SK-N-SH (cell line): ENCODE data around the gene SPOP. TPM values are rescaled to one million over a fixed set of nuclear protein-coding genes. Genes with fewer than 3 reads are reported as not detected.

ENCODE experiments used
- CTCF ChIA-PET: fragments of 300-600, 350-600 bp; formaldehyde crosslinking; extraction: SDS; loops from one replicate; lab custom pipeline; 2021; lab: Yijun Ruan, JAX
- POLR2A ChIA-PET: fragments of 350-600 bp; sonication (Branson Sonifier 250); formaldehyde crosslinking; extraction: SDS; loops from one replicate; lab custom pipeline; 2020; ENCODE audit warnings: antibody characterized with exemption, inconsistent platforms; lab: Yijun Ruan, JAX
- DNase-seq: peaks from one replicate; pipeline ENCODE4 v3.0.0; 2012
- H2AFZ ChIP-seq: fragments of 200-600 bp; sonication (generic); 2 replicates; pipeline ENCODE4 v1.8.1; 2016; ENCODE audit warnings: antibody characterized with exemption, mild to moderate bottlenecking, low read depth
- H3F3A ChIP-seq: fragments of 200-600 bp; sonication (generic); replicated peaks from 2 replicates; pipeline ENCODE3; 2016; ENCODE audit warnings: antibody characterized with exemption, mild to moderate bottlenecking; ENCODE audit not compliant: insufficient read depth
- H3K27ac ChIP-seq, 2 experiments: fragments of 200-500 bp in 1 of 2; fragments of 200-600 bp in 1 of 2; sonication (Bioruptor generic) in 1 of 2; sonication (generic), shearing (Covaris generic) in 1 of 2; 2 replicates each; pipeline versions ENCODE4 v1.5.1 to v1.6.1; 2014 to 2016; ENCODE audit warnings: low read depth in 2 of 2, inconsistent platforms in 1 of 2, low read length in 1 of 2, mild to moderate bottlenecking in 1 of 2, mixed read lengths in 1 of 2
- H3K27me3 ChIP-seq: fragments of 200-600 bp; sonication (generic), shearing (Covaris generic); 2 replicates; pipeline ENCODE4 v1.6.1; 2016; ENCODE audit warnings: mixed run types; ENCODE audit not compliant: insufficient read depth
- H3K36me3 ChIP-seq, 2 experiments: fragments of 200-500 bp in 1 of 2; fragments of 200-600 bp in 1 of 2; sonication (Bioruptor generic) in 1 of 2; sonication (generic) in 1 of 2; replicated peaks in 1 of 2; 2 replicates each; pipeline versions ENCODE3 to v1.5.1; 2014 to 2016; ENCODE audit warnings: low read length in 1 of 2, mild to moderate bottlenecking in 1 of 2; ENCODE audit not compliant: insufficient read depth in 2 of 2, control insufficient read depth in 1 of 2
- H3K4me1 ChIP-seq, 2 experiments: fragments of 200-500 bp in 1 of 2; fragments of 200-600 bp in 1 of 2; sonication (Bioruptor generic) in 1 of 2; sonication (generic), shearing (Covaris generic) in 1 of 2; 2 replicates each; pipeline versions ENCODE4 v1.5.1 to v1.6.1; 2014 to 2016; ENCODE audit warnings: low read depth in 1 of 2, low read length in 1 of 2, mixed run types in 1 of 2; ENCODE audit not compliant: insufficient read depth in 2 of 2, control insufficient read depth in 1 of 2
- H3K4me2 ChIP-seq: fragments of 200-600 bp; sonication (generic), shearing (Covaris generic); 2 replicates; pipeline ENCODE4 v1.6.1; 2017; ENCODE audit warnings: mixed run types
- H3K4me3 ChIP-seq, 2 experiments: fragments of 200-500 bp in 1 of 2; fragments of 200-600 bp in 1 of 2; sonication (Bioruptor generic) in 1 of 2; sonication (generic), shearing (Covaris generic) in 1 of 2; 2 replicates each; pipeline versions ENCODE4 v1.5.1 to v1.8.1; 2014 to 2016; ENCODE audit warnings: low read depth in 2 of 2, inconsistent platforms in 1 of 2, low read length in 1 of 2, mild to moderate bottlenecking in 1 of 2, mixed read lengths in 1 of 2, moderate library complexity in 1 of 2
- H3K79me2 ChIP-seq: fragments of 200-600 bp; sonication (generic); 2 replicates; pipeline ENCODE4 v1.8.1; 2017; ENCODE audit warnings: mild to moderate bottlenecking; ENCODE audit not compliant: insufficient read depth
- H3K9ac ChIP-seq: fragments of 200-600 bp; sonication (generic); 2 replicates; pipeline ENCODE4 v1.6.1; 2017; ENCODE audit warnings: mixed run types
- H3K9me2 ChIP-seq: fragments of 200-600 bp; sonication (generic); 2 replicates; pipeline ENCODE4 v1.6.1; 2017; ENCODE audit warnings: mixed run types
- H3K9me3 ChIP-seq: fragments of 200-600 bp; sonication (generic); 2 replicates; pipeline ENCODE4 v1.6.1; 2017; ENCODE audit warnings: mixed run types, mild to moderate bottlenecking, moderate library complexity
- H4K20me1 ChIP-seq: fragments of 200-600 bp; sonication (generic); 2 replicates; pipeline ENCODE4 v1.6.1; 2017; ENCODE audit warnings: mild to moderate bottlenecking, mixed run types; ENCODE audit not compliant: insufficient read depth
- CHD2 ChIP-seq: fragments of 150-350 bp; IDR thresholded peaks from 2 replicates; pipeline ENCODE4 v1.6.1; 2018; ENCODE audit warnings: low read length; ENCODE audit not compliant: partially characterized antibody
- EZH2phosphoT487 ChIP-seq: fragments of 200-600 bp; sonication (generic); IDR thresholded peaks from 2 replicates; pipeline ENCODE4 v1.6.1; 2017; ENCODE audit warnings: low read depth, mixed run types, mild to moderate bottlenecking, antibody characterized with exemption, moderate library complexity, borderline replicate concordance
- FOSL2 ChIP-seq: IDR thresholded peaks from 2 replicates; pipeline ENCODE4 v1.4.0; 2012; ENCODE audit warnings: low read depth, mild to moderate bottlenecking, moderate library complexity, borderline replicate concordance
- FOXJ3 ChIP-seq: sonication (generic); formaldehyde crosslinking; IDR thresholded peaks from 2 replicates; pipeline ENCODE4 v1.5.1; 2020; ENCODE audit warnings: mild to moderate bottlenecking, missing genetic modification reagents
- FOXM1 ChIP-seq: IDR thresholded peaks from 2 replicates; pipeline ENCODE4 v1.4.0; 2012; ENCODE audit warnings: low read depth, mild to moderate bottlenecking
- GATA2 ChIP-seq: sonication (generic); formaldehyde crosslinking; IDR thresholded peaks from 2 replicates; pipeline ENCODE4 v1.5.0; 2020; ENCODE audit warnings: mild to moderate bottlenecking, missing genetic modification reagents
- IRF3 ChIP-seq: fragments of 150-350 bp; IDR thresholded peaks from 2 replicates; pipeline ENCODE4 v1.6.1; 2016; ENCODE audit warnings: mild to moderate bottlenecking, low read depth, low read length
- MAX ChIP-seq: IDR thresholded peaks from 2 replicates; pipeline ENCODE4 v1.4.0; 2012; ENCODE audit warnings: low read depth
- MEF2A ChIP-seq: IDR thresholded peaks from 2 replicates; pipeline ENCODE4 v1.4.0; 2012; ENCODE audit warnings: low read depth, borderline replicate concordance
- PBX3 ChIP-seq: IDR thresholded peaks from 2 replicates; pipeline ENCODE4; 2012
- POLR2AphosphoS5 ChIP-seq: IDR thresholded peaks from 2 replicates; pipeline ENCODE4 v1.6.1; 2012; ENCODE audit warnings: low read depth, low read length
- REST ChIP-seq: IDR thresholded peaks from 2 replicates; pipeline ENCODE4 v1.6.1; 2012; ENCODE audit warnings: mild to moderate bottlenecking, low read depth, low read length, moderate library complexity
- SIN3A ChIP-seq: IDR thresholded peaks from 2 replicates; pipeline ENCODE4 v1.6.1; 2012; ENCODE audit warnings: low read depth, mild to moderate bottlenecking, low read length, moderate library complexity, borderline replicate concordance
- TAF1 ChIP-seq: IDR thresholded peaks from 2 replicates; pipeline ENCODE4 v1.6.1; 2012; ENCODE audit warnings: low read depth, mild to moderate bottlenecking, low read length, moderate library complexity, borderline replicate concordance
- USF2 ChIP-seq: fragments of 150-350 bp; IDR thresholded peaks from 2 replicates; pipeline ENCODE4 v1.6.1; 2017; ENCODE audit warnings: antibody characterized with exemption, low read length, low read depth, borderline replicate concordance
- WGBS: methylation state at CpG from one replicate; pipeline ENCODE4 v1.1.6; 2017; ENCODE audit warnings: low lambda C conversion rate; 5-methylcytosine and 5-hydroxymethylcytosine counted together
- polyA plus RNA-seq, 3 experiments: library from polyadenylated mRNA; depleted of rRNA; stranded (reverse); fragments of >200 nt; gene quantifications; 2 replicates each; pipeline ENCODE4 v1.2.3, GENCODE V29; 2012
- TF ChIP-seq, protein P1 (sequence below): IDR thresholded peaks from 2 replicates; pipeline ENCODE4 v1.4.0; 2012; ENCODE audit warnings: low read depth, borderline replicate concordance
- TF ChIP-seq, protein P2 (sequence below): fragments of 200-600 bp; sonication (generic); IDR thresholded peaks from 2 replicates; pipeline ENCODE4 v1.6.1; 2017; ENCODE audit warnings: antibody characterized with exemption, mild to moderate bottlenecking, moderate library complexity

Gene SPOP
- 43.5 and 54.0 TPM in 2 replicates for polyA plus RNA-seq (2012; rRNA removed)
- polyA plus RNA-seq (2012; cell fraction: cytosol; rRNA removed), result 38.1 and 44.5 TPM in 2 replicates
- polyA plus RNA-seq (2012; cell fraction: nucleus; rRNA removed), result 67.4 and 68.6 TPM in 2 replicates

- Histone ChIP-seq H3K9me2 (no peaks in the 10 kb centered on the region), H3K4me3 (peak within 1 kb of the TSS; percentile 55 to 68), H2AFZ (peak within 1 kb of the TSS; percentile 80), H3K27me3 (no peaks in the 10 kb centered on the region), H3K36me3 (peaks cover 12 to 20% of the 10 kb centered on the region in 2 experiments), H4K20me1 (peaks cover 24% of the 10 kb centered on the region; the same call in 1 of the 2 replicates), H3K4me1 (peaks cover 11 to 13% of the 10 kb centered on the region in 2 experiments; a peak in 3 of 4 replicates), H3K27ac (peak within 1 kb of the TSS; percentile 84 to 91), H3K79me2 (peaks cover 42% of the 10 kb centered on the region), H3K9ac (peak within 1 kb of the TSS; percentile 76), H3K9me3 (no peaks in the 10 kb centered on the region), H3F3A (no peaks in the 10 kb centered on the region), H3K4me2 (peak within 1 kb of the TSS; percentile 89)
- DNase-seq, result peak; percentile 100
- POLR2A ChIA-PET, result no interaction called here
- CTCF ChIA-PET, result interaction anchor here (0.7 to 50.8 kb wide), 6 partner anchors 18 to 271 kb away, joined by 3 to 2107 read pairs (median 4); partner anchors contain the start of genes NXPH3 and SLC35B1
- WGBS, result 18% methylated on average over 47 of the region's 53 CpGs
- no peak for TF ChIP-seq FOXM1
- 0 out of 2 replicates have a peak, but pooled peaks have one; percentile 24 for TF ChIP-seq GATA2 (CRISPR knock-in tag)
- TF ChIP-seq SIN3A, result peak; percentile 69
- no peak for TF ChIP-seq PBX3
- TF ChIP-seq, protein P1, sequence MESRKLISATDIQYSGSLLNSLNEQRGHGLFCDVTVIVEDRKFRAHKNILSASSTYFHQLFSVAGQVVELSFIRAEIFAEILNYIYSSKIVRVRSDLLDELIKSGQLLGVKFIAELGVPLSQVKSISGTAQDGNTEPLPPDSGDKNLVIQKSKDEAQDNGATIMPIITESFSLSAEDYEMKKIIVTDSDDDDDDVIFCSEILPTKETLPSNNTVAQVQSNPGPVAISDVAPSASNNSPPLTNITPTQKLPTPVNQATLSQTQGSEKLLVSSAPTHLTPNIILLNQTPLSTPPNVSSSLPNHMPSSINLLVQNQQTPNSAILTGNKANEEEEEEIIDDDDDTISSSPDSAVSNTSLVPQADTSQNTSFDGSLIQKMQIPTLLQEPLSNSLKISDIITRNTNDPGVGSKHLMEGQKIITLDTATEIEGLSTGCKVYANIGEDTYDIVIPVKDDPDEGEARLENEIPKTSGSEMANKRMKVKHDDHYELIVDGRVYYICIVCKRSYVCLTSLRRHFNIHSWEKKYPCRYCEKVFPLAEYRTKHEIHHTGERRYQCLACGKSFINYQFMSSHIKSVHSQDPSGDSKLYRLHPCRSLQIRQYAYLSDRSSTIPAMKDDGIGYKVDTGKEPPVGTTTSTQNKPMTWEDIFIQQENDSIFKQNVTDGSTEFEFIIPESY, result no peak
- TF ChIP-seq, protein P2, sequence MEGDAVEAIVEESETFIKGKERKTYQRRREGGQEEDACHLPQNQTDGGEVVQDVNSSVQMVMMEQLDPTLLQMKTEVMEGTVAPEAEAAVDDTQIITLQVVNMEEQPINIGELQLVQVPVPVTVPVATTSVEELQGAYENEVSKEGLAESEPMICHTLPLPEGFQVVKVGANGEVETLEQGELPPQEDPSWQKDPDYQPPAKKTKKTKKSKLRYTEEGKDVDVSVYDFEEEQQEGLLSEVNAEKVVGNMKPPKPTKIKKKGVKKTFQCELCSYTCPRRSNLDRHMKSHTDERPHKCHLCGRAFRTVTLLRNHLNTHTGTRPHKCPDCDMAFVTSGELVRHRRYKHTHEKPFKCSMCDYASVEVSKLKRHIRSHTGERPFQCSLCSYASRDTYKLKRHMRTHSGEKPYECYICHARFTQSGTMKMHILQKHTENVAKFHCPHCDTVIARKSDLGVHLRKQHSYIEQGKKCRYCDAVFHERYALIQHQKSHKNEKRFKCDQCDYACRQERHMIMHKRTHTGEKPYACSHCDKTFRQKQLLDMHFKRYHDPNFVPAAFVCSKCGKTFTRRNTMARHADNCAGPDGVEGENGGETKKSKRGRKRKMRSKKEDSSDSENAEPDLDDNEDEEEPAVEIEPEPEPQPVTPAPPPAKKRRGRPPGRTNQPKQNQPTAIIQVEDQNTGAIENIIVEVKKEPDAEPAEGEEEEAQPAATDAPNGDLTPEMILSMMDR, result no peak
- no peak for TF ChIP-seq FOSL2
- no peak for TF ChIP-seq MEF2A
- 0 out of 2 replicates have a peak, but pooled peaks have one; percentile 29 for TF ChIP-seq REST
- TF ChIP-seq POLR2AphosphoS5, result no peak; the same call in none of the 2 replicates
- TF ChIP-seq MAX, result peak; percentile 100
- TF ChIP-seq TAF1, result peak; percentile 79
- TF ChIP-seq CHD2, result peak; percentile 61
- TF ChIP-seq EZH2phosphoT487, result no peak
- TF ChIP-seq USF2, result no peak
- TF ChIP-seq IRF3, result no peak
- TF ChIP-seq FOXJ3 (CRISPR knock-in tag), result peak; percentile 95
Observed at GRCh38 chr17:49677933-49678847, at the start of gene SPOP. Gene SPOP, minus strand, starts transcription at chr17:49678097. Its CDS starts 55,287 bp downstream, at chr17:49622810.
